ENCODE data around the gene SEM1.
"Not testable (repeated sequence)": the region's sequence is repeated elsewhere in the genome, so short reads cannot be mapped to it uniquely, and the experiment has no call there.

SEM1 gene

GRCh38 chr7:96700516-96700915 is 9.1 kb downstream of the SEM1 start:
- DNase-seq: no peak

- no peak for DNase-seq
These were observed 10.3 kb downstream of the SEM1 start for GRCh38 chr7:96699219-96699871.

GRCh38 chr7:96698449-96698848 is 11.2 kb downstream of the SEM1 start:
- DNase-seq: not testable (repeated sequence)

- DNase-seq: no peak
These were observed 11.8 kb downstream of the SEM1 start for GRCh38 chr7:96697822-96698221.

GRCh38 chr7:96695581-96695980 is 14.1 kb downstream of the SEM1 start:
- DNase-seq: no peak

GRCh38 chr7:96694082-96694481 is 15.6 kb downstream of the SEM1 start:
- DNase-seq: no peak

- DNase-seq: no peak
These were observed 17.9 kb downstream of the SEM1 start for GRCh38 chr7:96691702-96692101.

- DNase-seq: no peak
These were observed 20.2 kb downstream of the SEM1 start for GRCh38 chr7:96689414-96689813.

- DNase-seq: no peak
These were observed 23.3 kb downstream of the SEM1 start for GRCh38 chr7:96686305-96686704.

- no peak for DNase-seq
These were observed 23.9 kb downstream of the SEM1 start for GRCh38 chr7:96685755-96686154.

- DNase-seq: no peak
These were observed 24.3 kb downstream of the SEM1 start for GRCh38 chr7:96685353-96685752.

GRCh38 chr7:96679886-96680285 is 29.8 kb downstream of the SEM1 start:
- DNase-seq: no peak

GRCh38 chr7:96676919-96677318 is 32.7 kb downstream of the SEM1 start:
- DNase-seq: no peak

- no peak for DNase-seq
These were observed 34.1 kb downstream of the SEM1 start for GRCh38 chr7:96675548-96675947.

- DNase-seq: no peak
These were observed 35.1 kb downstream of the SEM1 start for GRCh38 chr7:96674565-96674964.

- no peak for DNase-seq
These were observed 37.8 kb downstream of the SEM1 start for GRCh38 chr7:96671854-96672253.

- no peak for DNase-seq
These were observed 39.0 kb downstream of the SEM1 start for GRCh38 chr7:96670338-96671289.

GRCh38 chr7:96669812-96670211 is 39.8 kb downstream of the SEM1 start:
- DNase-seq: no peak

- no peak for DNase-seq
These were observed 42.6 kb downstream of the SEM1 start for GRCh38 chr7:96667026-96667425.

GRCh38 chr7:96665689-96666088 is 44.0 kb downstream of the SEM1 start:
- DNase-seq: no peak

- no peak for DNase-seq
These were observed 44.9 kb downstream of the SEM1 start for GRCh38 chr7:96664793-96665192.

GRCh38 chr7:96663871-96664445 is 45.7 kb downstream of the SEM1 start:
- no peak for DNase-seq

- no peak for DNase-seq
These were observed 46.2 kb downstream of the SEM1 start for GRCh38 chr7:96663457-96663856.

GRCh38 chr7:96662151-96662550 is 47.5 kb downstream of the SEM1 start:
- DNase-seq: not testable (repeated sequence)

All from activated naive CD4-positive, alpha-beta T cell treated with anti-CD3 and anti-CD28 coated beads, Interleukin-2, amount 50 U/mL, for 16 hours (primary cell).